ENCODE data around the gene TRPV4.

The TRPV4 gene

GRCh38 chr12:109827566-109828550 is 5.3 kb downstream of the TRPV4 start:
- DNase-seq (ENCODE audit: low spot score) = no peak

- no peak for DNase-seq (ENCODE audit: low spot score)
Measured at GRCh38 chr12:109827080-109827479, 6.1 kb downstream of the TRPV4 start.

- no peak for DNase-seq (ENCODE audit: low spot score)
Measured at GRCh38 chr12:109824731-109825130, 8.5 kb downstream of the TRPV4 start.

DNA sequence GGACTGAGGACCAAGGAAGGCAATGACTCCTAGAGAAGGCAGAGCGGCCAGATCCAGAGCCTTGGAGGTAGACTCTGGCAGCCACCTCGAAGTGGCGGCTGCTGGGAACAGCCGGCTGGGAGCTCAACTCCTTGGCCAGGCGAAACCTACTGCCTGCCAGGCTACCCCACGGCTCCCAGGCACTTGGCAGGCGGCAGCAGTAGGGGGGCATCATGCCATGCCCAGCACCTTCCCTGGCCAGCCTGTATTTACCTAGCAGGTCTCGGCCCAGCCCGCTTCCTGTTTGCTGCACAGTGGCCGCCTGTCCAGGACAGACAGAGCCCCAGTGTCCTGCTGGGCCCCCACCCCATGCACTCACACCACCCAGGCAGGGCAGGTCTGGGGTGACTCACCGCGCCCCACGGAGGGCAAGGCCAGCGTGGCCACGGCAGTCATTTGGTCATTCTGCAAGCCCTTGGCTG is 10.2 kb downstream of the TRPV4 start:
- peak; percentile 50 for DNase-seq (ENCODE audit: low spot score)

DNA sequence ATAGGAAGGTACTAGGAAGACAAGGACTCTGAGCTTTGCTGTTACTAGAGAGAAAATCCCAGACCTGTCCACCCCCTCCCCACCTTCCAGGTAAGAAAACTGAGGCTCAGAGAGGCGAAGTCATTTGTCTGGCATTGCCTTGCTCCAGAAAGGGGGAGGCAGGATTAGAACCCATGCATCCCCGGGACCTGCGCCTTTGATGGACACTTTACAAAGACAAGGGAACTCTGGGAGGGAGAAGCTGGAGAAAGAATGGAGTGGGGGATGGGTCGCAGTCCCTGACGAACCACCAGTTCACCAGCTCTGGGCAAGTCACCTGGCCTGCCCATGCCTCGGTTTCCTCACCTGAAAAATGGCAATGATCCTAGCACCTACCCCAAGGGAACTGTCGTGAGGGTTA is 10.8 kb downstream of the TRPV4 start:
- peak; percentile 46 for DNase-seq (ENCODE audit: low spot score)

- no peak for DNase-seq (ENCODE audit: low spot score)
Measured at GRCh38 chr12:109821968-109822367, 11.2 kb downstream of the TRPV4 start.

DNA sequence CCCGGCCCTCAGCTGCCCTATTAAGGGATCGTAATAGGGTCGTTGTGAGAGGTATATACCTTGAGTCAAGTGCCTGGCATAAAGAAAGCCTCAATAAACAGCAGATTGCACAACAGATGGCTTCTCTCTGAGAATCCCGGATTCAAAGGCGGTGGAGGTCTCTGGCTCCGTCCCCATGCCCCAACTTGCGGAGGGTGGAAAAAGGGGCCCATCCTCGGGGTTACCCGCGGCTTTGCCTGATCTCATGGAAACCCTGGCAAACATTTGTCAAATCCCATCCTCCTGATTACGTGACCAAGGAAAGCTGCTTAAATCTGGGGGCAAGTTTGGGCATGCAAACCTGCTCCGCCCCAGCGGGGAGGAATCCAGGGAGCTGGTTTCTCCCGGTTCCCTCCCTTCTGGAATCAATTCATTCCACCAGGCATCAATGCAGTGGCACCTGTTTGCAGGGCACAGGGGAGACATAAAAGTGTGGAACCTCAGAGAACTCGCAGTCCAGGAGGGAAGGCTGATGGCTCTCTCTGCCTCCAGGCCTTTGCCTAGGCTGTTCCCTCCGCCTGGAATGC is 12.3 kb downstream of the TRPV4 start:
- DNase-seq (ENCODE audit: low spot score) = no peak

- DNase-seq (ENCODE audit: low spot score) = no peak
Measured at GRCh38 chr12:109818905-109819500, 14.2 kb downstream of the TRPV4 start.

GRCh38 chr12:109818253-109818652 is 14.9 kb downstream of the TRPV4 start:
- no peak for DNase-seq (ENCODE audit: low spot score)

- DNase-seq (ENCODE audit: low spot score) = no peak
Measured at GRCh38 chr12:109817627-109818231, 15.5 kb downstream of the TRPV4 start.

GRCh38 chr12:109816870-109817269 is 16.3 kb downstream of the TRPV4 start:
- DNase-seq (ENCODE audit: low spot score) = no peak

DNA sequence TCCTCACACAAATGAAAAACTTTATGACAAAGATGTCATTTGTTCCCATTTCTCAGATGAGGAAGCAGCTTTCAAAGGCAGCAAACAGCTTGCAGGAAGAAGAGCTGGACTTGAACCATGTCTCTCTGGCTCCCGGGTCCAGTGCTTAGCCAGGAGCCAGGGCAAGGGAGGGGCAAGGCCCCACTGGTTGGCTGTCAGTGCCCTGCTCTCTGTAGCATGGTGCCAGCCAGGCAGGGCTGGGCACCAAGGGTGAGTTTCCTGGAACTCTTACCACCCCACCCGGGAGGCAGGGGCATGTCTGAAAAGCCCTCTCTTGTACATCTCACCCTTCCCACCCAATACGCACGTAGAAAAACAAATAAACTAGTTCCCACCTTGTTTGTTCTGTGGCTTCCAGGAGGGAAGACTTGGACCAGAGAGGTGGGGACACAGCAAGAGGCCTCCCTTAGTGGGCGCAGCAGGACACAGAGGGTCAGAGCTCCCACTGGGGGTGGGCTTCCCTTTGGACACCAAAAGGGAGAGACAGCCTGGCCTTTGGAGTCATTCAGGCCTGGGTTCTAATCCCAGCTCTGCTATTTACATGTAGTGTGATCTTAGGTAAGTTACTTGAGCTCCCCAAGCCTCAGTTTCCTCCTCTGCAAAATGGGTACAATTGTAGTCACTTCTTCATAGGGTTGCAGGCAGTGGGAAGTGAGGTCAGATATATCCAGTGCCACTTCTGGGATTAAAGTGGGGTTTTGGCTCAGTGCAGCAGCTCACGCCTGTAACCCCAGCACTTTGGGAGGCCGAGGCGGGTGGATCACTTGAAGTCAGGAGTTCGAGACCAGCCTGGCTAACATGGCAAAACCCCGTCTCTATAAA is 17.2 kb downstream of the TRPV4 start:
- no peak for DNase-seq (ENCODE audit: low spot score)

DNA sequence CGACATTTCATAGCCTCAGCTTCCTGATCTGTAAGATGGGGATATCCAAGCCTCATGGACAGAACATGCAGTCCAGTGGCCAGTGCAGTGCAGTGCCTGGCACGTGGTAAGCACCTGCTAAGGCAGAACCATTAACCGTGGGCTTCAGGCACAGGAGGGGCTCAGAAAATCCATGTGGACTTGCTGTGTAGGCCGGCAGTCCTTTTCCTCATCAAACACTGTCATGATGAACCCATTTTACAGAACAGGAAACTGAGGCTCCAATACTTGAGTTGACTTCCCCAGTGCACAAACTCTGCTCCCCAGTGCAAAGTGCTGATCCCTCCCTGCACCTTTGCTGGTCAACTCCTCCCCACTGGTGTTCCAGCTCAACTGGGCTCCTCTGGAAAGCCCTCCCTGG is 18.0 kb downstream of the TRPV4 start:
- DNase-seq (ENCODE audit: low spot score) = no peak

DNA sequence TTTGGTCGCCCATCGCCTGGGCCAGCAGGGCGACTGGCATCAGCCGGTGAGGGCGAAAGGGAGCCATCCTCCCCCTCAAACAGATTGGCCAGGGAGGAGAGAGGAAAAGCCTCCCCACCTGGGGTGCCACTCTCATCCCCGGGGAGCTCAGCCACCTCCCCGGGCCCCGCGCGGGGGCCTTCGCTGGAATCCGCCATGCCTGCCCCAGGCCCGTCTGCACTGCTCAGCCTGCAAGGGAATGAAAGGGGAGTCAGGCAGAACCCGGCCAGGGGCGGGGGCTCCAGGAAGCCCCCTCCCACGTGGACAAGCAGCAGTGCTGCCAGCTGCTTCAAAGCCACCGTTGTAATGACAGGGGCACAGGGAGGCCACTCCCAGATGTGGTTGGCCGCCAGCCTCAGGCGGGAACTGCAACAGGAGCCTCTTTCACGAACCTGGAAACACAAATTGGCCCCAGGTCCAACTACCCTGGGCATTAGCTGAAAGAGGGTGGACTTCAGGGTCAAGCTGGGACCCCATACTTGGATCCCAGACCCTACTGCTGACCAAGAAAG is 18.5 kb downstream of the TRPV4 start:
- DNase-seq (ENCODE audit: low spot score) = no peak

GRCh38 chr12:109813810-109814416 is 19.3 kb downstream of the TRPV4 start:
- no peak for DNase-seq (ENCODE audit: low spot score)

- no peak for DNase-seq (ENCODE audit: low spot score)
Measured at GRCh38 chr12:109811624-109811995, 21.6 kb downstream of the TRPV4 start.

DNA sequence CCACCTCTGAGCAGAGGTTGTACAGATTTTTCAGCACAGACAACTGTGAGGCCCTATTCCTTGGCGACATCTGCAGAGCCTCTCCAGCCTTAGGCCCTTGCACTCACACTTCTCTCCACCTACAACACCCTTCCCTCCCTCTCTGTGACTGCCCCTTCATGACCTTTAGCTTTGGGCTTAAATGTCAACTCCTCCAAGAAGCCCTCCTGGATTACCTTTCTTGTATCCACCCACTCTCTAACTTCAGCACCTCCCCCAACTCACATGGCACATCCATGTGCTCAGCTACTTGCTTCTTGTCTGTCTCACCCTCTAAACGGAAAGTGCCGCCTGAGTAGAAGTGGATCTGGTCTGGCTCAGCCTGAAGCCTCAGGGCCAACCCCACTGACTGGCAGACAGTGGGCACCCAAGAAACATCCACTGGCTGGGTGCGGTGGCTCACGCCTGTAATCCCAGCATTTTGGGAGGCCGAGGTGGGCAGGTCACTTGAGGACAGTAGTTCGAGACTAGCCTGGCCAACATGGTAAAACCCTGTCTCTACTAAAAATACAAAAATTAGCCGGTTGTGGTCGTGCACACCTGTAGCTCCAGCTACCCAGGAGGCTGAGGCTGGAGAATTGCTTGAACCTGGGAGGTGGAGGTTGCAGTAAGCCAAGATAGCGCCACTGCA is 22.1 kb downstream of the TRPV4 start:
- no peak for DNase-seq (ENCODE audit: low spot score)

DNA sequence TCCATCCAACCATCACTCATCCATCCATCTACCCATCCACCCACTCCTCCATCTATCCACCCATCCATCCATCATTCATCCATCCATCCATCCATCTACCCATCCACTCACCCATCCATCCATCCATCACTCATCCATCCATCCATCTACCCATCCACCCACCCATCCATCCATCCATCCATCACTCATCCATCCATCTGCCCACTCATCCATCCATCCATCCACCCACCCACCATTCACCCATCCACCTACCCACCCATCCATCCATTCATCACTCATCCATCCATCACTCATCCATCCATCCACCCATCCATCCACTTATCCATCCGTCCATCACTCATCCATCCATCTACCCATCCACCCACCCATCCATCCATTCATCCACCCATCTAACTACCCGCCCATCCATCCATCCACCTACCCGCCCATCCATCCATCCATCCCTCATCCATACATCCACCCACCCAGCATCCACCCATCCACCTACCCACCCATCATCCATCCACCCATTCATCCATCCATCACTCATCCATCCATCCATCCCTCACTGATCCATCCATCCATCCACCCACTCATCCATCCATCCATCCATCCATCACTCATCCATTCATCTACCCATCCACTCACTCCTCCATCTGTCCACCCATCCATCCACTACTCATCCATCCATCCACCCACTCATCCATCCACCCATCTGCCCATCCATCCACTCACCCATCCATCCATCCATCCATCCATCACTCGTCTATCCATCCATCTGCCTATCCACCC is 24.1 kb downstream of the TRPV4 start:
- no peak for DNase-seq (ENCODE audit: low spot score)

DNA sequence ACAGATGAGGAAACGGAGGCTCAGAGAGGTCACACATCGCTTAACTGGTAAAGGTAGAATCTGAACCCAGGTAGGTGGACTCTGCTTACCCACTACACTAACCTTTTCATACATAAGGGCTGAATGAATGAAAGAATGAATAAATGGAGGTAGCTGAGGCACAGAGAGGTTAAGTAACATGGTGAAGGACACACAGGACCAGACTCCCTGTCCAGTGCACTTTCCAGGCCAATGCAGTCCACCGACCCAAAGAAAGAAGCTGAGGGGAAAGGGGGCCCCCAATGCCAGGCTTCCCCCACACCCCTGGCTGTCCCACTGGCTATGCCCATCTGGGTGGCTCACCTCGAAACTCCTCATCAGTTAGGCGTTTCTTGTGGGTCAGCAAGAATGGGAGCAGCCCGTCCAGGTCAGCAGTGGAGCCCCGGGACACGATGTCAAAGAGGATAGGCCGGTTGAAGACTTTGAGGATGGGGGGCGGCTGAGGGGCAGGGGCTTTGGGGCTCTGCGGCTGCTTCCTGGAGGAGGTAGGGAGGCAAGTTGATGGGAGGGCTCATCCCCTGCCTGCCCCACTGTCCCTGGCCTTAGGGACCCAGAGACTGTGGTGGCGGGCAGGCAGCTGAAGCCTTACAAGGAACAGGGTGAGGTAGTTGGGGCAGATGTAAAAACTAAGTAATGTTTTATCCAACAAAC is 25.1 kb downstream of the TRPV4 start:
- DNase-seq (ENCODE audit: low spot score) = no peak
